Measurements from ENCODE around the gene COP1. TPM values are rescaled to one million over a fixed set of nuclear protein-coding genes. Genes with fewer than 3 reads are reported as not detected.

The COP1 gene
- total and polyA plus RNA-seq, 2 of the 13 experiments (the other 11 are each of a cell fraction or from before 2014, with no cell fraction given): 20.5 to 51.3 TPM

DNA sequence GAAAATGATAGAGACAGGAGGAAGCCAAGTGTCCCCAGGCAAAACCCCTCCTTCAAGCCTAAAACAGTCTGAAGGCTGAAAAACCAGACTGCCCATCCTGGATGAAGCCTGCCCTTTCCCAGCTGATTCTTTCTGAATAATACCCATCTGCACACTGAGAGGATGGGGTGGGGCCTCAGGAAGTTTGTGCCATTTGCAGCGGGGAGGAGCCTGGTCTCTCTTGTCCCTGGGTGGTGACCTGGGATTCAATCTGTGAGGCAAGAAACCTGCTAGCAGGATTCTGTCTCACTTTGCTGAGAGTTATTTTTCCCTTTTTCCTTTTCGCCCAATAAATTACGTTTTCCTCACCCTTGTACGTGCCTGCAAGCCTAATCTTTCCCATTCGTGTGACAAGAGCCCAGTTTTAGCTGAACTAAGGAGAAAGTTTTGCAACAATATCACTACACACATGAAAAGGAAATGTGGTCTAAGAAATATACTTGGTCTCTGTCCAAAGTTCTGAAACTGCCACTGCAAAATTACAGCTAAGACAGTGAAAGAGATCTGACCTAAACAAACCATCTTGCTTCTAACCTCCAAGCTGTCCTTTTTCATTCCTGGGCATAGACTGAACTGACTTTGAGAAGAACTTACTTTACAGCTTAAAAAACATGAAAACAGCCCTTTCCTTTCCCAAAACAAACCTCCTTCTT lies 105.0 kb downstream of the COP1 start:
- ChIA-PET CTCF (ENCODE audit: low intra/inter-chr PET ratio, low total read pairs) (no interaction called here), POLR2A (no interaction called here)
- Histone ChIP-seq H3K9me3 (ENCODE audit: low read length) (no peaks in the 10 kb centered on the region), H3K9ac (ENCODE audit: insufficient read depth, low read depth, low read length) (no peak overlapping the region), H3K4me2 (ENCODE audit: low read depth, low read length) (no peak overlapping the region), H3K27ac (ENCODE audit: extremely low read length, insufficient read depth, low read length) (no peak overlapping the region), H3K79me2 (ENCODE audit: insufficient read depth, low read length) (no peaks in the 10 kb centered on the region), H3K27me3 (ENCODE audit: control insufficient read depth in 1 of 2, insufficient read depth in 2 of 2, low read length in 2 of 2) (no peaks in the 10 kb centered on the region), H4K20me1 (ENCODE audit: insufficient read depth, low read length) (no peaks in the 10 kb centered on the region), H3K36me3 (replicated peaks in 1 of 2; ENCODE audit: control insufficient read depth in 1 of 2, insufficient read depth in 2 of 2, low read length in 2 of 2) (peaks cover 5 to 21% of the 10 kb centered on the region in 2 experiments; a peak in 3 of 5 replicates), H3K4me3 (replicated peaks in 1 of 3; ENCODE audit: insufficient read depth in 1 of 3, low read depth in 2 of 3, low read length in 3 of 3) (no peak overlapping the region), H3K4me1 (ENCODE audit: insufficient read depth, low read length) (no peaks in the 10 kb centered on the region), H2AFZ (ENCODE audit: low read length) (no peak overlapping the region)
- FAIRE-seq (no peak), DNase-seq (ENCODE audit: low spot score) (no peak), ATAC-seq (no peak)
- intact Hi-C loops (cut with micrococcal nuclease; ENCODE audit: unreplicated experiment) (no loop called here), in situ Hi-C loops (cut with HindIII; ENCODE audit: extremely low pct_ligation_motif_present, low pct_unique_long_range_greater_than_20kb) (no loop called here)
- TF ChIP-seq MIER2 (CRISPR knock-in tag; IDR thresholded peaks at IDR 0.05) (peak; percentile 87), ARHGAP35 (CRISPR knock-in tag; IDR thresholded peaks at IDR 0.05; ENCODE audit: borderline replicate concordance) (no peak), MAFG (CRISPR knock-in tag; IDR thresholded peaks at IDR 0.05) (no peak), CEBPG (CRISPR knock-in tag; IDR thresholded peaks at IDR 0.05) (no peak)
- TF ChIP-seq, protein P1, sequence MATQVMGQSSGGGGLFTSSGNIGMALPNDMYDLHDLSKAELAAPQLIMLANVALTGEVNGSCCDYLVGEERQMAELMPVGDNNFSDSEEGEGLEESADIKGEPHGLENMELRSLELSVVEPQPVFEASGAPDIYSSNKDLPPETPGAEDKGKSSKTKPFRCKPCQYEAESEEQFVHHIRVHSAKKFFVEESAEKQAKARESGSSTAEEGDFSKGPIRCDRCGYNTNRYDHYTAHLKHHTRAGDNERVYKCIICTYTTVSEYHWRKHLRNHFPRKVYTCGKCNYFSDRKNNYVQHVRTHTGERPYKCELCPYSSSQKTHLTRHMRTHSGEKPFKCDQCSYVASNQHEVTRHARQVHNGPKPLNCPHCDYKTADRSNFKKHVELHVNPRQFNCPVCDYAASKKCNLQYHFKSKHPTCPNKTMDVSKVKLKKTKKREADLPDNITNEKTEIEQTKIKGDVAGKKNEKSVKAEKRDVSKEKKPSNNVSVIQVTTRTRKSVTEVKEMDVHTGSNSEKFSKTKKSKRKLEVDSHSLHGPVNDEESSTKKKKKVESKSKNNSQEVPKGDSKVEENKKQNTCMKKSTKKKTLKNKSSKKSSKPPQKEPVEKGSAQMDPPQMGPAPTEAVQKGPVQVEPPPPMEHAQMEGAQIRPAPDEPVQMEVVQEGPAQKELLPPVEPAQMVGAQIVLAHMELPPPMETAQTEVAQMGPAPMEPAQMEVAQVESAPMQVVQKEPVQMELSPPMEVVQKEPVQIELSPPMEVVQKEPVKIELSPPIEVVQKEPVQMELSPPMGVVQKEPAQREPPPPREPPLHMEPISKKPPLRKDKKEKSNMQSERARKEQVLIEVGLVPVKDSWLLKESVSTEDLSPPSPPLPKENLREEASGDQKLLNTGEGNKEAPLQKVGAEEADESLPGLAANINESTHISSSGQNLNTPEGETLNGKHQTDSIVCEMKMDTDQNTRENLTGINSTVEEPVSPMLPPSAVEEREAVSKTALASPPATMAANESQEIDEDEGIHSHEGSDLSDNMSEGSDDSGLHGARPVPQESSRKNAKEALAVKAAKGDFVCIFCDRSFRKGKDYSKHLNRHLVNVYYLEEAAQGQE (IDR thresholded peaks at IDR 0.05; ENCODE audit: borderline replicate concordance in 1 of 2, low read depth in 1 of 2, low read length in 2 of 2): peak; percentile 3 to 87; a peak in 3 of 4 replicates
- 95% methylated on average over 5 of the region's 5 CpGs for WGBS (ENCODE audit: low lambda C conversion rate)
- no TSS peak for BruUV-seq (replicated peaks)

Data from HepG2 (cell line).